IMR-90 (cell line): ENCODE measurements around the gene PLD6.

Experiments
- POLR2A ChIP-seq: IDR thresholded peaks from 2 replicates; pipeline ENCODE4 v1.6.1; 2012; ENCODE audit warnings: mild to moderate bottlenecking, low read depth, low read length
- RAD21 ChIP-seq: IDR thresholded peaks from 2 replicates; pipeline ENCODE4 v1.6.1; 2012; ENCODE audit warnings: low read length, improper control_type of control experiment
- SMC3 ChIP-seq: fragments of 150-350 bp; IDR thresholded peaks from 2 replicates; pipeline ENCODE4 v1.6.1; 2016; ENCODE audit warnings: low read depth, mild to moderate bottlenecking, antibody characterized with exemption, low read length, moderate library complexity
- TF ChIP-seq, protein P1 (sequence below): conservative IDR thresholded peaks from 2 replicates; pipeline ENCODE4 v1.5.1; 2012; ENCODE audit warnings: mild to moderate bottlenecking, low read depth, low read length, improper control_type of control experiment

DNA sequence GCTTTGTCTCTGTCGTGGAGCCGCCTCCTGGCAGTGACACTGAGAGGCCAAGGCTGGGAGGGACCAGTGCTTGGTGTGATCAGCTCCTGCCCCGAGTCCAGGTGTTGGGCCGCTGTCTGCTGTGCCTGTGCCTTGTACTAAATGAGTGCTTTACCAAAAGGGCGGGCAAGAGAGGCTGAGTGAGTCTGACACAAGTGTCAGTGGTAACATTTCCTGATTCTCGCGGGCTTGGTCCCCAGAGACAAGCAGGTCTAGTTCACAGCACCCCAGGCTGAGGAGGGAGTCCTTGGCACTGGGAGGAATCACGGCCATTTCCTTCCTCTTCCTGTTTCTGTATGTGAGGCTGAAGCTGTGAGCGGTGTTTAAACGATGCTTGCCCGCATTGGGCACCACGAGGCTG is 30.2 kb downstream of the PLD6 start:
- TF ChIP-seq, protein P1, sequence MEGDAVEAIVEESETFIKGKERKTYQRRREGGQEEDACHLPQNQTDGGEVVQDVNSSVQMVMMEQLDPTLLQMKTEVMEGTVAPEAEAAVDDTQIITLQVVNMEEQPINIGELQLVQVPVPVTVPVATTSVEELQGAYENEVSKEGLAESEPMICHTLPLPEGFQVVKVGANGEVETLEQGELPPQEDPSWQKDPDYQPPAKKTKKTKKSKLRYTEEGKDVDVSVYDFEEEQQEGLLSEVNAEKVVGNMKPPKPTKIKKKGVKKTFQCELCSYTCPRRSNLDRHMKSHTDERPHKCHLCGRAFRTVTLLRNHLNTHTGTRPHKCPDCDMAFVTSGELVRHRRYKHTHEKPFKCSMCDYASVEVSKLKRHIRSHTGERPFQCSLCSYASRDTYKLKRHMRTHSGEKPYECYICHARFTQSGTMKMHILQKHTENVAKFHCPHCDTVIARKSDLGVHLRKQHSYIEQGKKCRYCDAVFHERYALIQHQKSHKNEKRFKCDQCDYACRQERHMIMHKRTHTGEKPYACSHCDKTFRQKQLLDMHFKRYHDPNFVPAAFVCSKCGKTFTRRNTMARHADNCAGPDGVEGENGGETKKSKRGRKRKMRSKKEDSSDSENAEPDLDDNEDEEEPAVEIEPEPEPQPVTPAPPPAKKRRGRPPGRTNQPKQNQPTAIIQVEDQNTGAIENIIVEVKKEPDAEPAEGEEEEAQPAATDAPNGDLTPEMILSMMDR, result no peak
- TF ChIP-seq RAD21 (no peak), POLR2A (no peak), SMC3 (no peak)
